Measurements from ENCODE around the gene FAF1.
"Not testable (repeated sequence)": the region's sequence is repeated elsewhere in the genome, so short reads cannot be mapped to it uniquely, and the experiment has no call there.

Gene FAF1

DNA sequence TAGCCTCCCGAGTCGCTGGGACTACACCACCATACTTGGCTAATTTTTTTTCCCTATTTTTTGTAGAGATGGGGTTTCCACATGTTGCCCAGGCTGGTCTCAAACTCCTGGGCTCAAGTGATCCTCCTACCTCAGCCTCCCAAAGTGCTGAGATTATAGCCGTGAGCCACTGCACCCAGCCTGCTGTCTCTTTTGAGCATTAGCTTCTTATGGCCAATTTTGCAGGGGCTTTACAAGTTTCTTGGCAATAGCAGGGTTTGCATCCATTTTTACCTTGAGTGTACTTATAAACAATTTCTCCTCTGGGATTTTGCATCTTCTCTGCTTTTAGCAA lies 432.1 kb downstream of the FAF1 start:
- not testable (repeated sequence) for DNase-seq

DNA sequence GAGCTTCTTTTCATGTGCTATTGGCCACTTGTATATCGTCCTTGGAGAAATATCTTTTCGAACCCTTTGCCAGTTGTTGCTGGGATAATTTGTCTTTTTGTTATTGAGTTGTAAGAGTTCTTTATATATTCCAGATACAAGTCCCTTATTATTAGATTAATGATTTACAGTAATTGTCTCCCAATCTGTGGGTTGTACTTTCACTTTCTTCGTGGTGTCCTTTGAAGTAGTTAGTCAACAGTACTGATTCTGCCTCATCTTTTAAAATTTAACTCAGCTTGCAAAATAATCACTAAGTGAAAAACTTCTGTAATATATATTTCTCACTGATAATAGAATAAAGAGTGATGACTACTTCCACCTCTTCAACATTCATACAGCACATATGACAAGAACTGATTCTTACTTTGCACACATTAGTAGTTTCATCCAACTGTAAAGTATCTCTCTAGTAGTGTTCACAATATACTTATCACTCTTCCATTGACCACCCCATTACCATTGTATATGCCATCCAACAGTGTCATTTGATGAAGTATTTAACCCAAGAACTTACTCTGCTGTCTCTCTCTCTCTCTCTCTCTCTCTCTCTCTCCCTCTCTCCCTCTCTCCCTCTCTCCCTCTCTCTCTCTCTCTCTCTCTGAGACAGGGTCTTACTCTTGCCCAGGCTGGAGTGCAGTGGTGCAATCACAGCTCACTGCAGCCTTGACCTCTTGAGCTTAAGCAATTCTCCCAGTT lies 432.6 kb downstream of the FAF1 start:
- DNase-seq: no peak

DNA sequence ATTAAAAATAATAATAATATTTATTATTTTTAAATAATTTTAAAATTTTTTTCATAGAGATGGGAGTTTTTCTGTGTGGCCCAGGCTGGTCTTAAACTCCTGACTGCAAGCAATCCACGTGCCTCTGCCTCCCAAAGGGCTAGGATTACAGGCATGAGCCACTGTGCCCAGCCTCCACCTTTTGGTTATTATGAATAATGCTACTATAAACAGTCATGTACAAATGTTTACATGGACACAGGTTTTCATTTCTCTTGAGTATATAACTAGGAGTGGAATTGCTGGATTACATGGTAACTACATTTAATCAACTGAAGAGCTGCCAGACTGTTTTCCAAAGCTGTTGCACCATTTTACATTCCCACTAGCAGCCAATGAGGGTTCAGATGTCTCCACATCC lies 433.6 kb downstream of the FAF1 start:
- no peak for DNase-seq

DNA sequence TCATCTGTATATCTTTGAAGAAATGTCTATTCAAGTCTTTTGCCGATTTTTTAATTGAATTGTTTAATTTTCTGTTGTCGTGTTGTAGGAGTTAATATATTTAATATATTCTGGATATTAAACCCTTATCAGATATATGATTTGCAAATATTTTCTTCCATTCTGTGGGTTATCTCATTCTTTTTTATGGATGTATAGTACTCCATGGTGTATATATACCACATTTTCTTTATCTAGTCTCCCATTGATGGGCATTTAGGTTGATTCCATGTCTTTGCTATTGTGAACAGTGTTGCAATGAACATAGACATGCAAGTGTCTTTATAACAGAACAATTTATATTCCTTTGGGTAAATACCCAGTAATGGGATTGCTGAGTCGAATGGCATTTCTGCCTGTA lies 436.5 kb downstream of the FAF1 start:
- DNase-seq: no peak

DNA sequence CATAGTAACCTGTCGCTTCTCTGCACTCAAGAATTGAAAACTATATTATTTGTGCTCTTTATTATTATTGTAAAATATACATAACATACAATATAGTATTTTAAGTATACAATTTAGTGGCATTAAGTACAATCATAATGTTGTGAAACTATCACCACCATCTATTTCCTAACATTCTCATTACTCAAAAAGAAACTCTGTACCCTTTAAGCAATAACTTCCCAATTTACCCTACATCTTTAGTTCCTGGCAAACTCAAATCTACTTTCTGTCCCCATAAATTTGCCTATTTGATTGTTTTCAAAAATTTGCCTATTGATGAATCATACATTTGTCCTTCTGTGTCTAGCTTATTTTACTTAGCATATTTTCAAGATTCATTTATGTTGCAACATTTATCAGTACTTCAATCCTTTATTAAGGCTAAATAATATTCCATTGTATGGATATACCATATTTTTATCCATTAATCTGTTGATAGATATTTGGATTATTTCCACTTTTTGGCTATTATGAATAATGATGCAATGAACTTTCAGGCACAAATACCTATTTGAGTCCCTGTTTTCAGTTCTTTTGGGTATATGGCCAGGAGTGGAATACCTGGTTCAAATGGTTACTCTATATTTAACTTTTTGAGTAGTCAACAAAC lies 437.2 kb downstream of the FAF1 start:
- DNase-seq: no peak

DNA sequence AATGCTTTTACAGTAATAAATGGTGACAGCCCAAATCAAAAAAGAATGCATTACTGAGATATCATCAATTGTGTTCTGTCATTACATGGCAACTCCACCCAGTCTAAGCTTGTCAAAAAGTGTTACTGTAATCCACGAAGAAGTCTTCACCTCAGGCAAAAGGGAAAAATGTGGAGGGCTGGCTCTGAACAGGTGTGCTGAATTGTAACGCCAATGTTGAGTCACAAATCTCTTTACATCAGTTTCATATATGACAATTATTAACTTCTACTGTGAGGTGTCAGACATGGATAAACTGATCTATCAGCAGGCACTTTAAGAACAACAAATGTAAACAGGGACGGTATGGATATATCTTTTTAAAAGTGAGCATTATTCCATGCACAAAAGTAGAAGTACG lies 438.4 kb downstream of the FAF1 start:
- DNase-seq: no peak

DNA sequence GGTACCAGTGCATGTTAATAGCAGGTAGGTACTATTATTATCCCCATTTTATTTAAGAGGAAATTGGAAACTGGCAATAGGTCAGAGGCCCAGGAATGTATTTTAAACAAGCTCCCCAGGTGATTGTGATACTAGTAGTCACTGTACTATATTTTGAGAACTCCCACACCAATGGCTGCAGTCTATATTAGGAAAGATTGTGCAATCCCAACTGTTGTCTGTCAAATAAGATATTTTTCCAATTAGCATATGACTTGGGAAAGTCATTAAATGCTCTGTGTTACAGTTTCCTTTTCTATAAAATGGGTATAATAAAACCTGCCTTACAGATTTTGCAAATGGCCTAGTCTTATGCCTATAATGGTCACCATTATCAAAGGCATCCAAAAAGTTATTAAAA lies 442.6 kb downstream of the FAF1 start:
- no peak for DNase-seq

DNA sequence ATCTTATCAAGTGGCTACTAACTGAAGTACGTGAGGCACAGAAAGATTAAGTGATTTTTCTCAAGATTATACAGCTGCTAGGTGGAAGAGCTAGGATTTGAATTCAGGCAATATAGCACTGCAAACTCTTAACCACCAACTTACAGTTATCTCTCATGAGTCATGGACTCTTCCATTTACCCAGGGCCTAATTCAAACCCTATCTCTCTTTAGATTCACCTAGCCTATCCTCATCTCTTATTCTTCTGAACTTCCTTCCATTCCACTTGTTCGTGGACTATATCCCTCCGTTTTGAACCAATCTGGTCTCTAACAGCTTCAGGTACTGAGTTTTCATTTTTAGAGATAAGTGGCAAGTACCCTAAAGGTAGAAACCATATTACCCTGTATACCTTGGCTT lies 444.0 kb downstream of the FAF1 start:
- DNase-seq: no peak

DNA sequence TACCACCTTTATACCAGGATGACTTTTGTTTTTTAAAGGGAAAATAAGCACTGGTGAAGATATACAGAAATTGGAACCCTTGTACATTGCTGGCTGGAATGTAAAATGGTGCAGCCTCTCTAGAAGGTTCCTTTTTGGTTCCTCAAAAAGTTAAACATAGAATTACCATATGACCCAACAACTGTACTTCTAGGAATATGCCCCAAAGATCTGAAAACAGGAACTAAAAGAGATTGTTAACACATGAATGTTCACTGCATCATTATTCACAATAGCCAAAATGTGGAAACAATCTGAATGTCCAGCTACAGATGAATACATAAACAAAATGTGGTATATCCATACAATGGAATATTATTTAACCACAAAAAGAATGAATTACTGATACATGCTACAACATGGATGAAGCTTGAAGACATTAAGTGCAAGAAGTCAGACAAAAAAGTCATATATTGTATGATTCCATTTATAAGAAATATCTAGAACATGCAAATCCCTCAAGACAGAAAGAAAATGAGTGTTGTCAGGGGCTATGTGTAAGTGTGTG lies 452.0 kb downstream of the FAF1 start:
- DNase-seq: no peak

DNA sequence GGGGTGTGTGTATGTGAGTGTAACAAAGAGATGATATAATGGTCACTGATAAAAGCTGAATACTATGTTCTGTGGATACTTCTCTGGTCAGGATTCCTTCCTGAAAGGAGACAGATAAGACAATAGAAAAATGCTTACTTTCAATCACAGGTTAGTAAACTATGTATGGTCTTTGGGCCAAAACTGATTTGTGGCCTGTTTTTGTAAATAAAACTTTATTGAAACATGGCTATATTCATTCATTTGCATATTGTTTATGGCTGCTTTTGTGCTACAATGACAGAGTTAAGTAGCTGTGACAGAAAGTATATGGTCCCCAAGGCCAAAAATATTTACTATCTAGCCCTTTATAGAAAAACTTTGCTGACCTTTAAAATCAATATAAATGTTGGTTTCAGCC lies 454.6 kb downstream of the FAF1 start:
- no peak for DNase-seq

DNA sequence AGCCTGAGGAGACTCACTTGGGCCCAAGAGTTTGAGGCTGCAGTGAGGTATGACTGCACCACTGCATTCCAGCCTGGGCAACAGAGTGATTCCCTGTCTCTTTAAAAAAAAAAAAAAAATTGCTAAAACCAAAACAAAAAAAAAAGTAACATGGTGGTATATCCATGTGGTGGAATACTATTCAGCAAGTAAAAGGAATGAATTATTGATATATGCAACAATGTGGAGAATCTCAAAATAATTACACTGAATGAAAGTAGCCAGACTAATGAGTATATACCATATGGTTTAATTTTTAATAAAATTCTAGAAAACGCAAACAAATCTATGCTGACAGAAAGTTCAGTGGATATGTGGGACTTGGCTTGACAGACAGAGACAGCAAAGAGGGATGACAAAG lies 456.6 kb downstream of the FAF1 start:
- no peak for DNase-seq

DNA sequence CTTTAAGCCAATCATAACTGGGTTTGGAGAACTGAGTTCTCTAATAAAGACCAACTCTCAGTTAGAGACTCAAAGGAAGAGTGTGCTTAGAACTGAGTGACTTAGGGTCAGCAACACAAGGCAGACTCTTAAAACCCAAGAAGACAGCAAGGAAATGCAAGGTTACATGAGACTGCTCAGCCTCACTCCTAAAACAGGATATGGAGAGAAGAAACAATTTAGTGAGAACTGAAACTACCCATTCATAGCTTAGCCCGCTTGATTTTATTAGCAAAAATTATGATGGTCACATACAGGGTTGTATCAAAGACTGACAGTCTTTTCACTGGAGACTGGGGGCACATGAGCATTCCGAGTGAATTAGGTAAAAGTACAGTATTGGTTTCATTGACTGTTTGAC lies 457.9 kb downstream of the FAF1 start:
- DNase-seq: no peak

DNA sequence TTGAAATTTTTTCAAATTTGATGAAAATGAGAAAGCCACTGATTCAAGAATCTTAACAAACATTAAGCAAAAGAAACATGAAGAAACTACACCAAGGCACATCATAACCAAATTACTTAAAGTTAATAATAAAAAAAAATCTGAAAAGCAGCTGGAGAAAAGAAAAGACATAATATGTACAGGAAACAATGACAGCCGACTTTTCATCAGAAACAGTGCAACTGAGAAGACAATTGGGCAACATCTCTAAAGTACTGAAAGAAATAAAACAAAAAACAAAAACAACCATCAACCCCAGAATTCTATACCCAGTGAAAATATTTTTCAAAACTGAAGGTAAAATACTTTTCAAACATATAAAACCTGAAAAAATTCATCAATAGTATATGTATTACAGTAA lies 463.1 kb downstream of the FAF1 start:
- DNase-seq: no peak

DNA sequence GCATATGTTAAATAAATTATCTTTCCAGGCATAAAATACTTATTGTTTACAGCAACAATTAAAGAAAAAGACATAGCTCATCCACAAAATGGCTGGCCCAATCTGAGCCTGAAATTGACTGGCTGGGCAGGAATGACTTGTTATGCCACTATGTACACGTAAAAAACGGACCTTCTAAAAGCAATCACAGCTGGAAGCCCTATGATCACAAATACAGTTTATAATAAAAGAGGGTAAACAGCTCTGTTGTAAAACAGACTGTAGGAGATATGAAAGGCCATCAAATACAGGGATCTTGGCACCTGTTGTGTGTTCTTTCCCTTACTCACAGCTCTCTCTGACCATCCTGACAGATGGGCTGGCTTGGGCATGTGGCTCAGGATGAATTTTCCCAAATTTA lies 466.4 kb downstream of the FAF1 start:
- DNase-seq: no peak

DNA sequence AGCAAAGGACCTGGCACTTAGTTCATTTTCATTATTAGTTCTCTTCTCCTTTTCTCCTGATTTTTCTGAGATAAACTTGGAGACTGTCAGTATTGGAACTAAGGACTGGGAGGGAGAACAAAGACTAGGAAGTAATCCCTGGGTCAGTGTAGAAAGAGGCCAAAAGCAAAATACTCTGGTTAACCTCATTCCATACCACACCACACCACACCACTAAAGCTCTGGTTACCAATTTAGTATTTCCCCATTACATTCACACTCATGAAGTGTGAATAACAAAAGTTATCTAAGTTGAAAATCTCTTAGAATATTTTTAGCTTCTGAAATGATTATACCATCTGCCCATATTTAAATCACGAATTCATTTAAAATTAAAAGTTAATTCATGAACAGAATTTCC lies 467.9 kb downstream of the FAF1 start:
- no peak for DNase-seq

DNA sequence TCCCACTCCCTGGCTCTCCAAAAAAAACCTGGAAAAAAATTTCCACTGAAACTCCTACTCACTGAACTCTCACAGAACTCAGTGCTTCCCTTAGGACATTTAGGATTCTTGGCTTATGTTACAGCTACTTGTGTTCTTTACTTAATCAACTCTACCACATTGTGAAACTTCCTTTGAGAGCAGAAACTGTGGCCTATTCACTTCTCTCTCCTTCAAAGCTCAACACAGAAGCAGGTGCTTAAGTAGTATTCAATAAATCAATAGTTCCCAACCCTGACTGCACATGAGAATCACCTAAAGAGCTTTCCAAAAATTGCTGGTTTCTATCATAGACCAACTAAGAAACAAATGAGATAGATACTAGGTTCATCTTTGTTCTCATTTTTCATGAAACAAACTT lies 468.9 kb downstream of the FAF1 start:
- no peak for DNase-seq

DNA sequence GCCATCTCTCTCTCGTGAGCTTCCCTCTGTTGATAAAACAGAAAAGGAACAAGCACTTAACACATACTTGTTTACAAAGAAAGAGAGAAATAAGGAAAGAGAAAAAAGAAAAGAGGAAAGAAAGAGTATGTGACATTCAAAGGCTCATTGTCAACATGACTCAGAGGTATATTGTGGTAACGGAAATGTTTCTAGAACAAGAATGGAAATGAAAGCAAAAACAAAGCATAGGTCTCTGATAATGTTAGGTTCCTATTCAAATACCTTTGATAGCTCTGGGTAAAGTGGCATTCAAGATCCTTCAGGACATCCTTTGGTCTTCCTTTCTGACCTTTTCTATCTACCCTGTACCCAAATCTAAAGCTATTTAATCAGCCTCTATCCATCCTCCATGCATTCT lies 469.4 kb downstream of the FAF1 start:
- no peak for DNase-seq

DNA sequence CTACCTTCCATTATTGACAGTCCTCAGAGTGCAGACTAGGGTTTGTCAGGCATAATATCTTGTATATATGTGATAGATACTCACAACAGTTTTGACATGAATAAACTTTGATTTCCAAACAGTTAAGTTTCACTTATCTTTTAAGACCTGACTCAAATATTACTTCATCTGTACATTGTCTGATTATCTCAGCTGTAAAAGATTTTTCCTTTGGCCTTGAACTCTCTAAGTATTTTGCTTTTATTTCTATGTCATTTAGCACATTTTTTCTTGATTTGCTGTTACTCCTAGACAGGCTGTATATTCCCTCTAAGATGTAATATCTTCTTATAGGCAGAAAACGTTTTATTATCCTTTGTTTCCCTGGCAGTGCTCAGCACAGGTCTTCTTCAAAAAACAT lies 471.2 kb downstream of the FAF1 start:
- no peak for DNase-seq

DNA sequence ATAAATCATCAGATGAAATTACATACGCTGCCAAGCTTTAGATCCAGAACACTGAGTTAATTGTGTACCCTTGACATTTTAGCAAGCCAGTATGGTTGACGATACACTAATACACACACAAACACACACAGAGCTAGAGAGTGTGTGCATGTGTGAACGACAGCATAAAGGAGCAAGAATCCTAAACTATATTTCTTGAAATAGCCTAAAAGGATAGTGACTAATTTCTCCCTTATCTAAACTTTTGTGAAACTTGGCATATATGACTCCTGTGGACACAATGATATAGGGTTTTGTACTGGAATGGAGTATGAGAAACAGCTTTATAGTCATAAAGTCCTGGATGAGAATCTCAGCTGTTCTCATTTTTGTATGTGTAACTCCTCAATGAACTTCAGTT lies 471.7 kb downstream of the FAF1 start:
- DNase-seq: no peak

DNA sequence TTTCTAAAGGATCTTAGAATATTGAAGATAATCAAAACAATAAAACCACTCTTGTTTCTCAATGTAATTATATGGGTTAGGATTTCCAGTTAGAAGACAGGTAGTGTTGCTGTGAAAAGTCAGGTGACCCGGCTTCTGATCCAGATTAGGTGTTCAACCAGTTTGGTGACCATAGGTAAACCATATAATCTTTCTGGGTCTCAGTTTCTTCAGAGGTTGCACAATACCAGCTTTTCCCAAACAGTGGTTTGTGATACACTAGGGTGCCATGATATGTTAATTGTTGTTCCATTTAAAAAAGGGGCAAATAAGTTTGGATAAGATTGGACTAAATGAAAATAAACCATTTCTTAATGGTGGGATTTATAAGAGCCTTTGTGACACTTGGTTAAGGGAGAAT lies 472.3 kb downstream of the FAF1 start:
- no peak for DNase-seq

DNA sequence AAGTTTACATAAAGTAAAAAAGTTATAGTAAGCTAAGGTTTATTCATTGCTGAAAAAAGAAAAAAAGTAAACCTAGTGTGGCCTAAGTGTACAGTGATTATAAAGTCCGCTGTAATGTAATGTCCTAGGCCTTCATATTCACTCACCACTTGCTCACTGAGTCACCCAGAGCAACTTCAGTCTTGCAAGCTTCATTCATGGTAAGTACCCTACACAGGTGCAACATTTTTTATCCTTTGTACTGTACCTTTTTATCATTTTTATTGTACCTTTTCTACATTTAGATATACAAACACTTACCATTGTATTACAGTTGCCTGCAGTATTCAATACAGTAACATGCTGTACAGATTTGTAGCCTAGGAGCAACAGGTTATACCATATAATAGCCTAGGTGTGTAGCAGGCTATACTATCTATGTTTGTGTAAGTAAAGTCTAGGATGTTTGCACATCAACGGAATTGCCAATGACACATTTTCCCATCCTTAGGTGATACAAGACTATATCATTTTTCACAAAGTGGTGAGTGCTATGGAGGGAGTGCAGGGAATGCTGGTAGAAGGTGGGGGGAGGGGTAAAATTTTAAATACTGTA lies 478.8 kb downstream of the FAF1 start:
- DNase-seq: no peak

DNA sequence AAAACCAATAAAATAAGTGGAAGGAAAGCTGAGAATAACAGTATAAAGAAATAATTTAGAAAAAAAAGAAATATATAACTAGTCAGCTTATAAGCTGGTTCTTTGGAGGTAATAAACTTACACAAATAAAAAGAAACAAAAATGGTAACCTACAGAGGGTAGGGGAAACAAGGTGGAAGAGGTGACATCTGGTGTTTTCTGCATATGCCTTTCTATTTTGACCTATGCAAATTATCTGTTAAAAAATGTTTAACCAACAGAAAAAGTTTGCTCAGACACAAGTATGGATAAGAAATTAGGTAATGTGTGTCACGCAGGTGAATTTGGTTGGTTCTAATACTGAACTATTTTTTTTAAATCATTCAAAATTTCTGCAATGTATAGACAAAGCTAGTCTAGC lies 483.3 kb downstream of the FAF1 start:
- no peak for DNase-seq

DNA sequence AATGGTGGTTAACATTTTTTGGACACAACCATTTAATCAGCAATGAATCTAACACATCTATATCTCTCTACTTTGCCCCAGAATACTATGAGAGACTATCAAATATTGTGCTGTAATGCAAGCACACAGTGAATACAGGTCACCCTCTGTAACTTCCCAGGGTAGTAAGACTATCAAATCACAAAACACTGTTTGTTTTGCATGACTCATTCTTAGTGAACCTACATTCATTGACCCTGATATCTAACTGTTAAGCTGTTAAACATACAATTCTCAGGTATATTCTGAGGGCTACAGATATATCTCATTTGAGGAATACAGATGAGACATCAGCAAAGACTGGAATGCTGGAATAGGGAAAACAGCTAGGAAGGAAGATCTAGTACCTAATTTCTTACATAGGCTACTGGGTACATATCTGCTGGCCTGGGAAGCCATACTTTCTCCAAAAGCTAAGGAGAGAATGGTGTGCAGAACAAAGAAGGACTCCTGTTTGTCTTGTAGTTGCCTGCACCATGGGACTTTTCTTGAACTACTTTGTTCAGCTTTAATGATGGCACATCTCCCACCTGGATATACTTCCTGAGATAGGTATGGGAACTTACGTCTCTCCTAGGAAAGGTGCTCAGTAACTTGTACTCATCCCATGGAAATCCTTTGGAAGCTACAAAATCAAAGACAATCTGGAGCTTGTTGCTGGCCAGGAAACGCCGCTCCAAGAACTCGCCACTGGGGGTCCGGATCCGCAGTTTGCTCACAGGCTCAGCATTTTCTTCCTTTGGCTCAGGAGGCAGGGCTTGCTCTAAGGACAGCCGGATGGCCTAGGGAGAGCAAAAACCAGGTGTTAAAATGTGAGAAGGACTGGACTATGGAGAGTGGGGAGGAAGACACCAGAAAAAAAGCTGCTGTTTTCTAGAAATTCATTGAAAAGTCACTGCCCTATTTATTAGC lies 484.9 kb downstream of the FAF1 start:
- no peak for DNase-seq
